Measurements from ENCODE around the gene NME9. TPM values are rescaled to one million over a fixed set of nuclear protein-coding genes. Genes with fewer than 3 reads are reported as not detected.

Gene NME9
- total RNA-seq, 1 experiment from 2014 or later: not detected

DNA sequence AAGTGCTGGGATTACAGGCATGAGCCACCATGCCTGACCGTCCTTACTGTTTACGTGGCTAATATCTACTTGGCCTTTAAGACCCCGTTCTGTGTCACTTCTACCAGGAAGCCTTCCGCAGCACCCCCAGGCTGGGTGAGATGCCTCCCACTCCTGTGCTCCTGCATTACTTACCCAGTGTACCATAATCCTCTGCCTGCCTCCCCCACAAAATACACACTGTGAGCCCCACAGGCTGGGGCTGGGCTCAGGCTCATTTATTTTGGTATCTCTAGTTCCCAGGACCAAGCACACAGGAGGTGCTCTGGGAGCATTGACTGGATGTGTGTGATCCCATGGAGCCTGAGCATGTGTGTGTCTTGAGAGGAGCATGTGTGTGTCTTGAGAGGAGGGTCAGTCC, 33.7 kb upstream of the NME9 start:
- DNase-seq (ENCODE audit: extremely low read depth, low read depth): no peak

DNA sequence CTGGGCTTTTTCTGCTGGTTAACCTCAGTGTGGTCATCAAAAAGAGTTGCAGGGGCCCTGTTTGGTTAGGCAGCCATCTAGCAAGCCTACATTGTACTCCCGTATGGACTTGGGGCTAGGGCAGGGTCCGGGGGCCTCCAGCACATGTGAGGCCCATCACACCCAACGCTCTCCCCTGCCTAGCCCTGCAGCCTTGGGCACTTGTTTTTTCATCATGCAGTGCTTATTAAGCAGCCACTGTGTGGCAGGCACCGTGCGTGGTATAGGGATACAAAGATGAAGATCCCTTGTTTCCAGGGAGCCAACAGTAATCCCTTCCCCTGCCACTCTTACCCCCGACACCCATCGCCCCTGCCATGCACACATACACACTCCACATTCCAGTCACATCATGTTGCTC, 32.9 kb upstream of the NME9 start:
- no peak for DNase-seq (ENCODE audit: extremely low read depth, low read depth)

DNA sequence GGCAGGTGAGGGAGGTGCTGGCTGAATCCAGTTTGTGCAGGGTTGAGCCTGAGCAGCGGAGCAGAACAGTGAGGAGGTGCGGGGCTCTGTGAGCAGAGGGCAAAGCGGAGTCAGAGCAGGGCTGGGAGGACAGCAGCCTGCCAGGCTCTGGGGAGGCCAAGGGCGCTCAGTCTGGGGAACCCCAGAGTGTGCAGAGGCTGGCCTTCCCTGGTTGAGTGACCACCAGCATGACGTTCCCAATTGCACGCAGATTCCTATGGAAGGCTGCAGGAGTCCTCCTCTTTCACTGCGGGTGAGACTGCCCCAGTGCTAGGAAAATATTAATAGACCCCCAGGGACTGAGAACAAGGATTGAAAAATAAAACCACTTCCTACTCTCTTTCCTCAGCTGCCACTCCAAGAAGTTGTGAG, 31.9 kb upstream of the NME9 start:
- DNase-seq (ENCODE audit: extremely low read depth, low read depth): no peak

GRCh38 chr3:138360869-138361525, 31.3 kb upstream of the NME9 start:
- no peak for DNase-seq (ENCODE audit: extremely low read depth, low read depth)

GRCh38 chr3:138359919-138360868, 30.5 kb upstream of the NME9 start:
- no peak for DNase-seq (ENCODE audit: extremely low read depth, low read depth)

DNA sequence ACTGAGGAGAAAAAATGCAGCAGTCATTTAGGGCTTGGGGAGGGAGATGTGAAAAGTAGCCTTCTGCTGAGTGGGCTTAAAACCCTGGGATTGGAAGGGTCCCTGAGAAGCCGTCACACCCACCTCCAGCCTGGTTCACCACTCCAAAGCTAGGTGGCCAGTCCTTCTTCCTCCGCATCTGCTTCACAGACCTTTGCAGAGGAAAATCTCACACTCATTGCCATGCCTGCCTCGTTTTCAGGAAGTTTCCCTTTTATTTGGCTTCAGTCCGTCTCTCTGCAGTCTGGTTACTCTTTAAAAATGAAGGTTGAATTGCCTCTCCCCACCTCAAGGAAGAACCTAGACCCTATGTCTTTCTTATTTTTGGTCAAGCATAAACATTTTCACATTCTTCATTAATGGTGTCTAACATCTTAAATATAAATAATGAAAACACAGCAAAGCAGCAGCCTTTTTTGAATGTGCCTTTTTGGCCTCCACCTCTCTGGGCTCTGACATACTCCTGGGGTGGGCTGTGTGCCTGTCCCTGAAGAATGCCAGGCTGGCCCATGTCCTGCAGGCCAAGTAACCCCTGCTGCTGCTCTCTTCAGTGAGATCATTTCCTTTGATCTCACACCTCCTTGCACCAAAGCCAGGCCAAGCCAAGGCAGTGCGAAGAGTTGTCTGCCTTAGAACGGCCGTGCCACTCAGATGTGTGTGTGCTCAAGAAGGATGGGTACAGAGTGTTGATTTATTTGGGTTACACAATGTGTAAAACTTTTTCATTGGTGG, 29.7 kb upstream of the NME9 start:
- no peak for DNase-seq (ENCODE audit: extremely low read depth, low read depth)

- no peak for DNase-seq (ENCODE audit: extremely low read depth, low read depth)
These were observed 27.2 kb upstream of the NME9 start for GRCh38 chr3:138356730-138357405.

DNA sequence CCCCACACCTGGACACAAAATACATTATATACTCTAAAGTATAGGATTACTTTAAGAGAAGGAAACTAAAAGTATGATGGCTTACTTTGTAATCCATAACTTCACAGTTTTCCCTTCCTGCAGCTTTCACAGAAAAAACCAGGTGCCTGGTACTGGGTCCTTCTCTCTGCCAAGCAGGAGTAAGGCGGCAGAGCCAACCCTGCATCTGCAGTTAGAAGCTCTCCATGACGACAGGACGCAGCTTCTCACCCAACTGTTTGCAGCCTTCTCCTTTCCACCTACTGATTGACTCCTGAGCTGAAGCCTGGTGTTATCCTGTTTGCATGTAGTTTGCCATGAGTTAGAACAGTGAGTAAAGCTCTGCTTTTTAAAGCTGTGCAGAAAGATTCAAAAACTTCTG, 25.4 kb upstream of the NME9 start:
- DNase-seq (ENCODE audit: extremely low read depth, low read depth): no peak

- no peak for DNase-seq (ENCODE audit: extremely low read depth, low read depth)
These were observed 24.7 kb upstream of the NME9 start for GRCh38 chr3:138354376-138354775.

DNA sequence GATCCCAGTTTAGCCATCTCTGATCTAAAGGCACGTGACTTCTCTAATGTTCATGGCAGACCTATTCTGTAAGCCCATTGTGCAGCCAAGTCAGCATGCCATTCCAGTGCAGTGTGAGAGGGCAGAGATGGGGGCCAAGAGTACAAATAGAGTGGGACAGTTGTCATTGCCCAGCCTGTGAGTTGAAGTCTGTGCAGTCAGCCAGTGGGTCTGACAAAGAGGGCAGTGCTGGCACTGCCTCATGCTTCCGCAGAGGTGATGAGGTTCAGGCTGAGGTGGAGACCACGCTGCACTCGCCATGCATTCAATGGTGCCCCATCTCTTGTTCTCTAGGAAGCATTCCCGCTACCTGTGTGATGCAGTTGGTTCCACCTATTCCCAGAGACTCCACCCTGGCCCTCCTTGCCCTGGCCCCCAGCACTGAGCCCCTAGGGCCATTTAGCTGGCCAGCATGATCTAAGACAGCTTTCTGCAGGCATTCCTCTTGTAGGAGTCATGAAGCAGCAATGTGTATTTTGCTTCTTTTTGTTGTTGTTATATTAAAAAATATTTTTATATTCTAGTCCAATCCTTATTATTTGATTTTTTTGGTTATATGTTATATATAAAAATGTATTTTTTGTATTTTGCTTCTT, 22.4 kb upstream of the NME9 start:
- no peak for DNase-seq (ENCODE audit: extremely low read depth, low read depth)

- DNase-seq (ENCODE audit: extremely low read depth, low read depth): no peak
These were observed 21.5 kb upstream of the NME9 start for GRCh38 chr3:138351151-138351550.

- no peak for DNase-seq (ENCODE audit: extremely low read depth, low read depth)
These were observed 20.4 kb upstream of the NME9 start for GRCh38 chr3:138349926-138350665.

GRCh38 chr3:138348754-138349739, 19.4 kb upstream of the NME9 start:
- no peak for DNase-seq (ENCODE audit: extremely low read depth, low read depth)

GRCh38 chr3:138347960-138348753, 18.5 kb upstream of the NME9 start, which contains the start of gene MRAS:
MRAS (plus strand) TSS chr3:138348579; CDS start chr3:138372884, 24,305 bp downstream.
- DNase-seq (ENCODE audit: extremely low read depth, low read depth): peak; percentile 35

DNA sequence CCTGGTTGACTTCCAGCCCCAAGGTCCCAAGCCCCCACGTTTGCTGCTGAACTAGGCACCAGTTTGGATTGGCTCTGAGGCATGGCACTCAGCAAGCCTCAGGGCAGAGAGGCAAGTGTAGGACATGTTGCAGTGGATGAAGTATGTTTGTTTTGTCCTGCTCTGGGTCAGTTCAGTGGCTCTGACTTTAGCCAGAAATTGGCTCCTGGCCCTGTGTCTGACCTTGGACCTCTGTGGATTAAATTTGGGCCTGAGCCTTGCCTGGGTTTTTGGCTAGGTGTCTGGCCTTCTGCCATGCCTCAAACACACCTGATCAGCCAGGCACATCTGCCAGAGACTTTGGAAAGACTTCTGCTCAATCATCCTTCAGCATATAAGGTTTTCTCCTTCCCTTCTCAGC, 15.1 kb upstream of the NME9 start:
- DNase-seq (ENCODE audit: extremely low read depth, low read depth): no peak

DNA sequence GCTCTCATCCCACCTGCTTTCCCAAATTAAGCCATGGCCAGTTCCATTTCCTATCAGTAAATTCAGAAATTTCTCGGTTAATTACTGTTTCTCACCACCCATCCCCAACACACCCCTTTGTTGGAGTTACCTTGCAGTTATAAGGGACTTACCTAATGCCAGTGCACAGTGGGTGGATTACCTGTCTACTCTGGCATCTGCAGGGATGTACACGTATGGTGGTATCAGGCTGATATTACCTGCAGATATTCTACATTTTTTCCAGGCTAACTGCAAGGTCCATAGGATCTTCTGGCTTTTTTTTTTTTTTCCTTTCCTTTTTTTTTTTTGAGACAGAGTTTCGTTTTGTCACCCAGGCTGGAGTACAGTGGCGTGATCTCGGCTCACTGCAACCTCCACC, 10.9 kb upstream of the NME9 start:
- DNase-seq (ENCODE audit: extremely low read depth, low read depth): no peak

GRCh38 chr3:138338811-138339210, 9.2 kb upstream of the NME9 start:
- no peak for DNase-seq (ENCODE audit: extremely low read depth, low read depth)

Data from NCI-H460 (cell line).